Neural cell (in vitro differentiated cells): ENCODE results near the gene CTDSPL. TPM values are rescaled to one million over a fixed set of nuclear protein-coding genes. Genes with fewer than 3 reads are reported as not detected.

Source experiments
- H2AFZ ChIP-seq: fragments of 200-600, 300-800 bp; sonication (generic), shearing (Covaris generic); 2 replicates; pipeline ENCODE4 v1.6.0; 2014; ENCODE audit warnings: low read depth, mild to moderate bottlenecking, antibody characterized with exemption, low read length, moderate library complexity
- H3F3A ChIP-seq: fragments of 200-600 bp; shearing (Covaris generic); 2 replicates; pipeline ENCODE4 v1.6.1; 2016; ENCODE audit warnings: mild to moderate bottlenecking, moderate library complexity, mixed read lengths, antibody characterized with exemption, low read length; ENCODE audit not compliant: insufficient read depth, poor library complexity, severe bottlenecking
- H3K27ac ChIP-seq: fragments of 200-600, 300-800 bp; sonication (generic), shearing (Covaris generic); 2 replicates; pipeline ENCODE4 v1.5.1; 2014; ENCODE audit warnings: mild to moderate bottlenecking, low read length, moderate library complexity
- H3K27me3 ChIP-seq: fragments of 300-800, 200-600 bp; sonication (generic), shearing (Covaris generic); 2 replicates; pipeline ENCODE4 v1.6.0; 2014; ENCODE audit warnings: mild to moderate bottlenecking, low read depth, low read length, moderate library complexity; ENCODE audit not compliant: insufficient read depth
- H3K36me3 ChIP-seq: fragments of 300-800, 200-600 bp; sonication (generic), shearing (Covaris generic); 2 replicates; pipeline ENCODE4 v1.5.1; 2014; ENCODE audit warnings: mild to moderate bottlenecking, antibody characterized with exemption, low read length, moderate library complexity; ENCODE audit not compliant: insufficient read depth
- H3K4me2 ChIP-seq: fragments of 300-800, 200-600 bp; sonication (generic), shearing (Covaris generic); 2 replicates; pipeline ENCODE4 v1.6.0; 2014; ENCODE audit warnings: mild to moderate bottlenecking, low read length
- H3K4me3 ChIP-seq: fragments of 300-800, 200-600 bp; sonication (generic), shearing (Covaris generic); 2 replicates; pipeline ENCODE4 v1.5.1; 2014; ENCODE audit warnings: mild to moderate bottlenecking, low read length, moderate library complexity
- H3K79me2 ChIP-seq: fragments of 200-600 bp; shearing (Covaris generic); replicated peaks from 2 replicates; pipeline ENCODE4 v1.6.0; 2014; ENCODE audit warnings: mild to moderate bottlenecking, low read length, moderate library complexity; ENCODE audit not compliant: insufficient read depth
- H3K9ac ChIP-seq: fragments of 300-800, 200-600 bp; sonication (generic), shearing (Covaris generic); 2 replicates; pipeline ENCODE4 v1.6.1; 2016; ENCODE audit warnings: mild to moderate bottlenecking, low read length, mixed read lengths
- H3K9me2 ChIP-seq: fragments of 200-600 bp; shearing (Covaris generic); 2 replicates; pipeline ENCODE4 v1.6.1; 2016; ENCODE audit warnings: mild to moderate bottlenecking, low read length, mixed read lengths; ENCODE audit not compliant: insufficient read depth
- H3K9me3 ChIP-seq: fragments of 200-600, 300-800 bp; sonication (generic), shearing (Covaris generic); 2 replicates; pipeline ENCODE4 v1.6.1; 2016; ENCODE audit warnings: mild to moderate bottlenecking, mixed run types, low read length, moderate library complexity, mixed read lengths
- H4K20me1 ChIP-seq: fragments of 200-600 bp; shearing (Covaris generic); 2 replicates; pipeline ENCODE4 v1.6.1; 2016; ENCODE audit warnings: mild to moderate bottlenecking, mixed run types; ENCODE audit not compliant: insufficient read depth
- CTCF ChIP-seq: fragments of 450-650 bp; IDR thresholded peaks from 2 replicates; pipeline ENCODE4 v1.5.1; 2014; ENCODE audit warnings: antibody characterized with exemption, mild to moderate bottlenecking, moderate library complexity; ENCODE audit not compliant: poor library complexity, severe bottlenecking
- EP300 ChIP-seq: fragments of 450-650 bp; conservative IDR thresholded peaks from 2 replicates; pipeline ENCODE4 v1.6.1; 2014; ENCODE audit warnings: antibody characterized with exemption, mild to moderate bottlenecking, moderate library complexity; ENCODE audit not compliant: poor library complexity, severe bottlenecking
- EZH2 ChIP-seq: fragments of 200-600, 300-800 bp; shearing (Covaris generic), sonication (generic); IDR thresholded peaks from 2 replicates; pipeline ENCODE4 v1.6.1; 2014; ENCODE audit warnings: antibody characterized with exemption, low read length, borderline replicate concordance, mild to moderate bottlenecking; ENCODE audit not compliant: insufficient read depth, poor library complexity, severe bottlenecking
- MXI1 ChIP-seq: fragments of 450-650 bp; conservative IDR thresholded peaks from 2 replicates; pipeline ENCODE4 v1.6.1; 2014; ENCODE audit warnings: antibody characterized with exemption, mild to moderate bottlenecking; ENCODE audit not compliant: poor library complexity, severe bottlenecking
- POLR2AphosphoS5 ChIP-seq: IDR thresholded peaks from 2 replicates; pipeline ENCODE4 v1.6.1; 2012
- RAD21 ChIP-seq: fragments of 450-650 bp; conservative IDR thresholded peaks from 2 replicates; pipeline ENCODE4 v1.6.1; 2014; ENCODE audit warnings: antibody characterized with exemption, mild to moderate bottlenecking, moderate library complexity
- REST ChIP-seq: IDR thresholded peaks from 2 replicates; pipeline ENCODE4 v1.6.1; 2012; ENCODE audit warnings: borderline replicate concordance
- SMC3 ChIP-seq: fragments of 450-650 bp; conservative IDR thresholded peaks from 2 replicates; pipeline ENCODE4 v1.6.1; 2014; ENCODE audit warnings: antibody characterized with exemption, mild to moderate bottlenecking, moderate library complexity; ENCODE audit not compliant: poor library complexity
- TAF1 ChIP-seq: IDR thresholded peaks from 2 replicates; pipeline ENCODE4 v1.6.1; 2012; ENCODE audit warnings: low read depth
- polyA plus RNA-seq: library from polyadenylated mRNA; depleted of rRNA; stranded (reverse); fragments of >200 nt; gene quantifications from 2 replicates; pipeline ENCODE4 v1.2.3, GENCODE V29; 2014

The CTDSPL gene
- polyA plus RNA-seq, 1 donor from 2014 or later: 17.0 TPM

- Histone ChIP-seq H3K36me3 (no peaks in the 10 kb centered on the region), H3K9me2 (no peaks in the 10 kb centered on the region), H3K9me3 (no peaks in the 10 kb centered on the region), H3K79me2 (no peaks in the 10 kb centered on the region), H3K4me2 (no peak overlapping the region), H3K27ac (peak overlapping the region; percentile 49), H3K4me3 (no peak overlapping the region), H3F3A (no peaks in the 10 kb centered on the region), H2AFZ (no peak overlapping the region), H3K9ac (no peak overlapping the region), H3K27me3 (no peaks in the 10 kb centered on the region), H4K20me1 (no peaks in the 10 kb centered on the region)
- no peak for TF ChIP-seq EZH2
- TF ChIP-seq POLR2AphosphoS5: no peak
- no peak for TF ChIP-seq TAF1
- peak; percentile 20 for TF ChIP-seq EP300
These were observed 12.3 kb upstream of the CTDSPL start for GRCh38 chr3:37849146-37849923.

- H3K27me3 ChIP-seq: no peaks in the 10 kb centered on the region
- H3F3A ChIP-seq: no peaks in the 10 kb centered on the region
- H3K4me3 ChIP-seq: no peak overlapping the region
- TF ChIP-seq EP300 (no peak), TAF1 (no peak), RAD21 (no peak), MXI1 (no peak), EZH2 (no peak), CTCF (no peak), POLR2AphosphoS5 (no peak), SMC3 (no peak), REST (no peak)
- H3K9ac ChIP-seq: no peak overlapping the region
- no peaks in the 10 kb centered on the region for H4K20me1 ChIP-seq
- no peaks in the 10 kb centered on the region for H3K9me3 ChIP-seq
- H2AFZ ChIP-seq: no peak overlapping the region
- H3K4me2 ChIP-seq: no peak overlapping the region
- H3K27ac ChIP-seq: no peak overlapping the region
- H3K36me3 ChIP-seq: no peaks in the 10 kb centered on the region
- no peaks in the 10 kb centered on the region for H3K9me2 ChIP-seq
- H3K79me2 ChIP-seq: no peaks in the 10 kb centered on the region
These were observed 9.6 kb upstream of the CTDSPL start for GRCh38 chr3:37852097-37852496.
